ENCODE data around the gene SGCB. TPM values are rescaled to one million over a fixed set of nuclear protein-coding genes. Genes with fewer than 3 reads are reported as not detected.

Gene SGCB
- total and polyA plus RNA-seq, 2 experiments from 2014 or later: 31.5 to 53.1 TPM

DNA sequence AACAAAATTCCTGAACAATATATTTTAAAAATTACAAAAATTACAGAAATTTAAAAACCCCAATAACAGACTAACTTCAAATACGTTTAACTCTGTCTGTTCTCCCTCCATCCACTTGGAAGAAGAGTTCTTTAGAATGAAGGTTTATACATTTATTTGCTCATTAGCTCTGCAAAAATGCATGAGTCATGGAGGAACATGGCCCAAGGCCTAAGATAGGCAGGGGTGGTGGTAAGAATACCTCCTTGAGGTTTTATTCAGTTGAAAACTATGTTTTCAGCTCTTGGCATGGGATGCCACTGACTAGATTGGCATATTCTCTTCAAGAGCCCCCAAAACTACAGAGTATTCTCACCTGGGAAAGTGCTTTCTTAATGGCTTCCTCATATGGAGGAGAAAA, 9.1 kb downstream of the SGCB start:
- peak in 1 of 2 donors; percentile 48 for DNase-seq (ENCODE audit: low read depth in 1 of 2, low spot score in 1 of 2)
- Histone ChIP-seq H3K9me3 (ENCODE audit: low read depth) (no peaks in the 10 kb centered on the region), H3K27me3 (no peaks in the 10 kb centered on the region), H3K27ac (no peak overlapping the region), H3K36me3 (peaks cover 46% of the 10 kb centered on the region), H3K4me3 (no peak overlapping the region), H3K4me1 (ENCODE audit: low read depth) (peaks cover 3% of the 10 kb centered on the region)
- TF ChIP-seq, protein P1, sequence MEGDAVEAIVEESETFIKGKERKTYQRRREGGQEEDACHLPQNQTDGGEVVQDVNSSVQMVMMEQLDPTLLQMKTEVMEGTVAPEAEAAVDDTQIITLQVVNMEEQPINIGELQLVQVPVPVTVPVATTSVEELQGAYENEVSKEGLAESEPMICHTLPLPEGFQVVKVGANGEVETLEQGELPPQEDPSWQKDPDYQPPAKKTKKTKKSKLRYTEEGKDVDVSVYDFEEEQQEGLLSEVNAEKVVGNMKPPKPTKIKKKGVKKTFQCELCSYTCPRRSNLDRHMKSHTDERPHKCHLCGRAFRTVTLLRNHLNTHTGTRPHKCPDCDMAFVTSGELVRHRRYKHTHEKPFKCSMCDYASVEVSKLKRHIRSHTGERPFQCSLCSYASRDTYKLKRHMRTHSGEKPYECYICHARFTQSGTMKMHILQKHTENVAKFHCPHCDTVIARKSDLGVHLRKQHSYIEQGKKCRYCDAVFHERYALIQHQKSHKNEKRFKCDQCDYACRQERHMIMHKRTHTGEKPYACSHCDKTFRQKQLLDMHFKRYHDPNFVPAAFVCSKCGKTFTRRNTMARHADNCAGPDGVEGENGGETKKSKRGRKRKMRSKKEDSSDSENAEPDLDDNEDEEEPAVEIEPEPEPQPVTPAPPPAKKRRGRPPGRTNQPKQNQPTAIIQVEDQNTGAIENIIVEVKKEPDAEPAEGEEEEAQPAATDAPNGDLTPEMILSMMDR (IDR thresholded peaks at IDR 0.05; ENCODE audit: low read depth, low read length): no peak

DNA sequence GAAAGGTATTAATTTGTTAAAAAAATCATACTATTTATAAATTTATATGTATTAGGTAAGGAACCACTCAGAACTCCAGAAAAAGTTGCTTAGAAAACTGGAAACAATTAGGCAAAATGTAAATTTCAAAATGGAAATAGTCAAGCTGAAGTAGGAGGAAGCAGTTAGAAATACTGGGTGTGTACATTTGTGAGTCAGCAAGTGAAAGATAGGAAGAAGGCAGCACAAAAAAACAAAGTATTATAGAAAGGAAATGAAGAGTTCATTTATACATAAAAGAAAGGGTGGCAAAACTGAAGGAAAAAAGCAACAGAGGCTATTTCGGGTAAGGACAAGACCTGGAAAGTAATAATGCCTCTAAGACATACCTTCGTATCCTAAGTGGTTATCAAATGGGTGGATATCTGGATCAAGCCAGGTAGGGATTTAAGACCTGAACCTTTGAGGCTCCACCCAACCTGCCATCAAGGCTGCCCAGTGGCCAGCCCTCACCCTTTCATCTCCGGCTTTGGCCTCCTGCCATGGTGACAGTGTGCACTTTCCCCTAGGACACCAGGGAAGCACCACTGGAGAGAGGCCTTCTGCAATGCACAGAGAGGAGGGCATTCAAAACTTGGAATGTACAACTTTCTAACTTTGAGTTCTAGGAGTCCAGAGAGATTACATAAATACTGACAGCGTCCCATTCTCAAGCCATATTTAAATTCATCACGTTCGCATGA, 18.0 kb downstream of the SGCB start, which contains the start of gene LRRC66:
TSS of gene LRRC66 (minus strand) at position 428 of the 722 bp plus-strand sequence. CDS start 2,750 bp downstream, outside the sequence.
- Histone ChIP-seq H3K4me1 (ENCODE audit: low read depth) (no peaks in the 10 kb centered on the region), H3K9me3 (ENCODE audit: low read depth) (no peaks in the 10 kb centered on the region), H3K27me3 (no peaks in the 10 kb centered on the region), H3K27ac (peak within 1 kb of the TSS; percentile 47), H3K4me3 (no peak within 1 kb of the TSS), H3K36me3 (peaks cover 23% of the 10 kb centered on the region)
- TF ChIP-seq, protein P1 (IDR thresholded peaks at IDR 0.05; ENCODE audit: low read depth, low read length): no peak
- no peak for DNase-seq (ENCODE audit: low read depth in 1 of 2, low spot score in 1 of 2)

DNA sequence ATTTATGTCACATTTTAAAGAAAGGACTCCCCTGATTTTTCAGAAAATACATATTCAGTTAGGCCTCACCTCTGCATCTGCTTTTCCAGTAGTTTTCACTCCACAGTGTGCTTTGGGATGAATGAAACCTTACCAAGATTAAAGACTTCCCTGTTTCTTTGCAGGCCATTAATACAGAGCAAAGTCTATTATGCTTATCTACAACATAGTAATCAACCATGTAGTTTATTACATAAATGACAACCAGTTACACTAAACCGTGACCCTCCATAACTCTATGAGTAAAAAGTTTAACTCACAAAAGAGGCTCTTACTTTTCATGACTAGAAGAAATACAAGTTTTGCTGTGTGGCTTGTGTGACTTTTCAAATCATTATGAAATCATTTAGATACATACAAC, 20.3 kb downstream of the SGCB start:
- no peak for DNase-seq (ENCODE audit: low read depth in 1 of 2, low spot score in 1 of 2)
- Histone ChIP-seq H3K27me3 (no peaks in the 10 kb centered on the region), H3K9me3 (ENCODE audit: low read depth) (no peaks in the 10 kb centered on the region), H3K27ac (no peak overlapping the region), H3K4me3 (no peak overlapping the region), H3K4me1 (ENCODE audit: low read depth) (no peaks in the 10 kb centered on the region), H3K36me3 (peaks cover 15% of the 10 kb centered on the region)
- TF ChIP-seq, protein P1 (IDR thresholded peaks at IDR 0.05; ENCODE audit: low read depth, low read length): no peak

DNA sequence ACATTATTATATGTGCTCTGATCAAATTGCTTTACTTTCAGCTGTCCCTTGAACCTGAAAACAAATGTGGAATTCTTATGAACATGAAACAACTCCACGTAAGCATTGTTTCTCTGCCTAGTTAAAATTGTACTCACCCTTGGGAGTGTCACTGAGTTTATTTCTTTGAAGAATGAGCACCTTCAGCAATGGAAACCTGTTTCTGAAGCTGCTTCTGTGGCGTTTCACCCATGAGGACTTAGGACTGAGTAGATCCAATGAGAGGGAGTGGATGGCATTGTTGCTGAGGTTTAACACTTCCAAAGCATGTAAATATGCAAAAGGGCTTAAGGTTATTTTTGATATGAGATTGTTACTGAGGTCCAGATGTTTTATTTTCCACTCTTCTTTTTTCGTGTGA, 21.1 kb downstream of the SGCB start:
- DNase-seq (ENCODE audit: low read depth in 1 of 2, low spot score in 1 of 2): no peak
- no peaks in the 10 kb centered on the region for H3K4me1 ChIP-seq (ENCODE audit: low read depth)
- TF ChIP-seq, protein P1 (IDR thresholded peaks at IDR 0.05; ENCODE audit: low read depth, low read length): no peak
- H3K9me3 ChIP-seq (ENCODE audit: low read depth): no peaks in the 10 kb centered on the region
- H3K36me3 ChIP-seq: peaks cover 7% of the 10 kb centered on the region
- no peaks in the 10 kb centered on the region for H3K27me3 ChIP-seq
- H3K4me3 ChIP-seq: no peak overlapping the region
- H3K27ac ChIP-seq: no peak overlapping the region

- TF ChIP-seq, protein P1 (IDR thresholded peaks at IDR 0.05; ENCODE audit: low read depth, low read length): peak; percentile 24
- peak; percentile 19 to 20 for DNase-seq (ENCODE audit: low read depth in 1 of 2, low spot score in 1 of 2)
- Histone ChIP-seq H3K27me3 (no peaks in the 10 kb centered on the region), H3K9me3 (ENCODE audit: low read depth) (no peaks in the 10 kb centered on the region), H3K4me1 (ENCODE audit: low read depth) (no peaks in the 10 kb centered on the region), H3K36me3 (peaks cover 7% of the 10 kb centered on the region), H3K4me3 (no peak overlapping the region), H3K27ac (no peak overlapping the region)
Observed at GRCh38 chr4:52015366-52015765, 22.7 kb downstream of the SGCB start.
